Measurements from ENCODE around the gene RPL28. TPM values are rescaled to one million over a fixed set of nuclear protein-coding genes. Genes with fewer than 3 reads are reported as not detected.

Gene RPL28
- total and polyA plus RNA-seq, 11 donors: 196 to 1,391 (median 607) TPM

DNA sequence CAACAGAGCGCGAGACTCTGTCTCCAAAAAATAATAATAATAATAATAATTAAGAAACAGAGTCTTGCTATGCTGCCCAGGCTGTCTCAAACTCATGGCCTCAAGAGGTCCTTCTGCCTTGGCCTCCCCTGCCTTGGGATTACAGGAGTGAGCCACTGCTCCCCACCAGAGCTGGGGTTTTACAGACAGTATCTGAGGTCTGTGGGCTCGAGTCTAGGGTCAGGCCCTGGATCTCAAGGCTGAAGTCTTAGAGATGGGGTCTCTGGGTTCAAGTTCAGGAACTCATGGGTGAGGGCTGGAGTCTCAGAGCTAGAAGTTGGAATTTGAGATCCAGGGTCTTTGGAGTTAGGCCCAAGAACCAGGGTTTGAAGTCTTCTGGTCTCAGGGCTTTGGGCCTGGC is 18.9 kb upstream of the RPL28 start:
- WGBS, 4 donors: 74 to 89% (median 78%) methylated on average over 3 of the region's 3 CpGs
- ATAC-seq: no peak

GRCh38 chr19:55368106-55368505 is 17.6 kb upstream of the RPL28 start:
- TF ChIP-seq CTCF (IDR thresholded peaks at IDR 0.05) (no peak), POLR2A (IDR thresholded peaks at IDR 0.05) (no peak)

More for the DNA sequence above, 18.9 kb upstream of the RPL28 start:
- Histone ChIP-seq H3K27me3 (peaks cover 27 to 51% (median 38%) of the 10 kb centered on the region in 9 donors), H3K4me1 (peaks cover 0 to 20% (median 0%) of the 10 kb centered on the region in 12 donors), H3K9me3 (no peaks in the 10 kb centered on the region), H3K27ac (no peak overlapping the region), H3K36me3 (no peaks in the 10 kb centered on the region), H3K4me3 (no peak overlapping the region)
- TF ChIP-seq POLR2A (IDR thresholded peaks at IDR 0.05) (no peak), CTCF (IDR thresholded peaks at IDR 0.05) (no peak)
- intact Hi-C loops (cut with DNase I): no loop called here
- no peak for DNase-seq

DNA sequence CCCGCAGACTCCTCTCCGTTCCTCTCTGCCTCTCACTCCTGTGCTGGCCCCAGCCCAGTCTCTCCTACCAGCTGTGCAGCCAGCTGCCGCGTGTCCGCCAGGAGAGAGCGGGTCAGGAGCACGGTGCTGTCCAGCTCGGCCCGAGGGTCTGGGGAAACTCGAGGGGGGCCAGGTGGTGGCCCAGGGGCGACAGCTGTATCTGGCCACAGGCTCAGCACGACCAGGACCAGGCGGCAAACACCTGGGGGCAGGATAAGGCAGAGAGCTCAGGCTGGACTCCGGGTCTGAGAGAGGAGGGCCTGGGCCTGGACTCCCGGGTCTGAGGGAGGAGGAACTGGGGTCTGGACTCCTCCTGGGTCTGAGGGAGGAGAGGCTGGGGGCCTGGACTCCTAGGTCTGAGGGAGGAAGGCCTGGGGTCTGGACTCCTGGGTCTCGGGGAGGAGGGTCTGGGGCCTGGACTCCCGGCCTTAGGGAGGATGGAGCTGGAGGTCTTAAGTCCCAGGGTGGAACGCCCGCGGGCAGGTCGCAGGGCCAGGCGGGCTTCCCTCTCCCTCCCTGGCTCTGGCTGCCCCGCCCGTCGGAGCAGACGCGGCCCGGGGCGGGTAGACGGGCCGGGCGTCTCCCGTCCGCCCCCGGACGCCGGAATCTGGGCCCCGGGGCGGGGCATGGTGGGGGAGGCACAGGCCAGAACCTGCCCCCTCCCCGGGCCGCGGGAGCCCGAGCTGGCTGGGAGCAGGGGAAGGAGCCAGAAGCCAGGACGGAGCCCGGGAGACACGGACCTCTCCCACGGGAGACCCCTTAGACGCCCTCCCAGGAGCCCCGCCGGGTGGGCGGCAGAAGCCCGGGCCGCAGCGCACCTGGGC is 16.8 kb upstream of the RPL28 start:
- peak in 2 of 5 donors; percentile 54 to 68 for DNase-seq
- intact Hi-C loops (cut with DNase I): no loop called here

More at GRCh38 chr19:55368106-55368505, 17.6 kb upstream of the RPL28 start:
- Histone ChIP-seq H3K4me3 (no peak overlapping the region), H3K4me1 (peaks cover 0 to 20% (median 0%) of the 10 kb centered on the region in 12 donors), H3K27me3 (peaks cover 38 to 64% (median 49%) of the 10 kb centered on the region in 9 donors), H3K36me3 (no peaks in the 10 kb centered on the region), H3K27ac (no peak overlapping the region), H3K9me3 (no peaks in the 10 kb centered on the region)
- ATAC-seq: no peak
- DNase-seq: peak in 1 of 5 donors; percentile 55
- intact Hi-C loops (cut with DNase I): no loop called here
- WGBS, 4 donors: 66 to 84% (median 80%) methylated on average over 10 to 16 of the region's 16 CpGs

More for the DNA sequence above, 16.8 kb upstream of the RPL28 start:
- H3K27me3 ChIP-seq: peaks cover 38 to 69% (median 54%) of the 10 kb centered on the region in 9 donors
- no peaks in the 10 kb centered on the region for H3K36me3 ChIP-seq
- peaks cover 0 to 21% (median under 1%) of the 10 kb centered on the region in 12 donors for H3K4me1 ChIP-seq
- WGBS, 4 donors: 8 to 18% (median 9%) methylated on average over 19 to 54 of the region's 54 CpGs
- peak in 3 of 4 donors; percentile 64 to 77 (median 69) for ATAC-seq
- TF ChIP-seq CTCF (IDR thresholded peaks at IDR 0.05): no peak
- no peaks in the 10 kb centered on the region for H3K9me3 ChIP-seq
- no peak overlapping the region for H3K27ac ChIP-seq
- peak overlapping the region in 5 of 12 donors; percentile 26 to 35 (median 33) for H3K4me3 ChIP-seq
